NCI-H748 treated with DMSO at 0.1 percent for 48 hours (cell line): Measurements from ENCODE around the gene LRRC8E.
A peak's percentile ranks its signal among the peaks of the same experiment; 100 is the strongest.
"Not testable (repeated sequence)": the region's sequence is repeated elsewhere in the genome, so short reads cannot be mapped to it uniquely, and the experiment has no call there.

ENCODE experiments used
- DNase-seq: peaks from one replicate; lab custom pipeline; 2025; lab: John Stamatoyannopoulos, UW

Gene LRRC8E

GRCh38 chr19:7920519-7921301, 32.4 kb downstream of the LRRC8E start:
- DNase-seq = peak; percentile 86

GRCh38 chr19:7921302-7921966, 33.1 kb downstream of the LRRC8E start:
- no peak for DNase-seq

GRCh38 chr19:7921967-7922835, 33.9 kb downstream of the LRRC8E start:
- DNase-seq = no peak

GRCh38 chr19:7922836-7923195, 34.5 kb downstream of the LRRC8E start:
- DNase-seq = no peak

GRCh38 chr19:7923295-7924191, 35.2 kb downstream of the LRRC8E start:
- no peak for DNase-seq

GRCh38 chr19:7924241-7924640, 35.9 kb downstream of the LRRC8E start:
- no peak for DNase-seq

GRCh38 chr19:7924651-7925170, 36.4 kb downstream of the LRRC8E start:
- DNase-seq = no peak

- DNase-seq = peak; percentile 4
Observed at GRCh38 chr19:7925171-7925851, 37.0 kb downstream of the LRRC8E start.

GRCh38 chr19:7926021-7926726, 37.9 kb downstream of the LRRC8E start, which contains the start of gene CTXN1:
Gene CTXN1 (minus strand): TSS chr19:7926135. CDS start chr19:7925538, 597 bp downstream.
- peak; percentile 23 for DNase-seq

GRCh38 chr19:7926727-7927604, 38.7 kb downstream of the LRRC8E start:
- DNase-seq = no peak

- no peak for DNase-seq
Observed at GRCh38 chr19:7927605-7928333, 39.5 kb downstream of the LRRC8E start.

- DNase-seq = no peak
Observed at GRCh38 chr19:7928334-7928706, 40.0 kb downstream of the LRRC8E start.

- DNase-seq = no peak
Observed at GRCh38 chr19:7928741-7929701, 40.7 kb downstream of the LRRC8E start.

GRCh38 chr19:7930030-7930429, 41.7 kb downstream of the LRRC8E start:
- not testable (repeated sequence) for DNase-seq

GRCh38 chr19:7930765-7931164, 42.5 kb downstream of the LRRC8E start:
- no peak for DNase-seq

GRCh38 chr19:7931221-7932061, 43.1 kb downstream of the LRRC8E start:
- no peak for DNase-seq
